ENCODE results near the gene ADAMTSL2.

The ADAMTSL2 gene

DNA sequence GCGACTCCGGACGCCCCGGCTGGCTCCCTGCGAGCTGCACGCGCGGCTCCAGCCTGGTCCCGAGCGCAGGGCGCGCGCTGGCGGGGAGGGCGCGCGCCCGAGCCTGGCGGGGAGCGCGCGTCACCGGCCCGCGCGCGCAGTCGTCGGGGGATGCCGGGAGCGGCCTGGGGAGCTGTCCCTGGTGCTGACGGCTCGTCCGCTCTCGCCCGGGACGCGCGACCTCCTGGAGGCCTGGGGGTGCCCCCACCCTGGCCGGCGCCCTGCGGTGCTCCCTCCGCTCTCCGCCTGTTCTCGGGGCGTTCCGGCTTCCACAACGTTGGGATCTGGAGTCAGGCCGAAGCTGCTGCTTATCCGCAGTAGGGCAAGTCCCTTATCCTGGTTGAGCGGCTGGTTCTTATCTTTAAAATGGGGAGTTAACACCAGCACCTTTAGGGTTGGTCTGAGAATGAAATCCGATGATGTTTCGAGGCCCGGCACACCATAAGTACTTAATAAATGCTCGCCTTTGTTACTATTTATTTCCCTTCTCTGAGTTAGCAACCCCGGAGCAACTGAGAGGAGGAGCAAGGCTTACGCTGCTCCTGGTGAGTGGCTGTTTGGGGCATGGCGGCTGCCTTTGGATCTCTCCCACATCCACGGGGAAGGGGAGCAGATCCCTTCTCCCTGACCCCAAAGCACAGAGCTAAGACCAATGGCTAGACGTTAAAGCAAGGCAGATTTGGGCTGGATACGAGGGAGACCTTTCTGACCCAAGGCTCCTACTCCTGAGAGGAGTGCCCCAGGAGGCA, 75.0 kb downstream of the ADAMTSL2 start, which contains the start of gene FAM163B:
TSS of gene FAM163B (minus strand) at position 79 of the 788 bp plus-strand sequence. CDS start 29,166 bp downstream, outside the sequence.
- peak in 2 of 5 donors; percentile 11 to 29 for DNase-seq

DNA sequence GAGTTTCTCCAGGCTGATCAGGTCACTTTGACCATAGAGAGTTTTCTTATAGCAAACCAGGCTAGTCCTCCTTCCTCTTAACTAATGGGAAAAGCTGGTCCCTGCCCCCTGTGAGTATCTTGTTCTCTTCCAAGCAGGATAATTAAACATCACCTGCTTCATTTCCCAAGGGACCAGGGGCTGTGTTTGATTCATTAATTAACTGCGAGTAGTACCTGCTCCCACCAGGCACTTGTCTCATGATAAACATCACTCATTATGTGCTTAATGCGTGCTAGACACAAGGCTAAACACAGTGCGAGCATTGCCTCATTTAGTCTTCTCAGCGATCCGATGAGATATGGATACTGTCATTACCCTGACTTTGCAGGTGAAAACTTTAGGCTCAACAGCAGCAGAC, 76.3 kb downstream of the ADAMTSL2 start:
- no peak for DNase-seq

DNA sequence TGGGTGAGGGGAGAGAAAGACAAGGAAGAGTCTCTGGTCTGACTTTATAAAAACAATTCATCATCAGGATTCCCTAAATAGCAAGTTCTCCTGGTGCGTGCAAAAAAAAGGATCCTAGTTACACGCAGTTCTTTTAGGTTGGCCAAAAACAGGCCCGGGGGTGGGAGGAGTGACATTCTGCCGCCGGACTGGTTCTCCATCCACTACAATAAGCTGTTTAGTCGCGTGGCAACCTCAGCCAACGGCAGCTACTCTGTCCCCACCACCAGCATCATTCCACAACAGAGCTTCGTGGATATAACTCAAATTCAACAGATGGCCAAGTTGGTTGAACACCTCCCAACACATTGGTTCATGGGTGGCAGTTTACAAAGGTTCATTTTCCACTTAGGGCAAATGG, 77.5 kb downstream of the ADAMTSL2 start:
- DNase-seq = no peak

DNA sequence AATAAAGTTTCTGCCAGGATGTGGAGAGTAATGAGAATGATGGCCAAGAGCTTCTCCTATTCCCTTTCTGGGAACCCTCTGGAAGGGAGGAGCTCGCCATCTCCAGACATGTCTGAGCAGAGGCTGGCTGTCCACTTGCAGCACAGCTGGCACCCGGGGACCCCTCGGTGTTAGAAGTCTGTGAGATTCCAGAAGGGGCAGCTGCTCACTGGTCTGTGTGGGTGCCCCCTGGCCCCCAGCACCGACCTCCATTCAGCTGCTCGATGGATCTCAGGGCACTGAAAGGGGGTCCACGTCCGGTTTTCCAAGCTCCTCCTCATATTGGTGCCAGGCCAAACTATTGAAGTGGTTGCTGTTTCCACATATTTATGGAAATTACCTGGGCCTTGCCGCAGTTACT, 78.3 kb downstream of the ADAMTSL2 start:
- no peak for DNase-seq

DNA sequence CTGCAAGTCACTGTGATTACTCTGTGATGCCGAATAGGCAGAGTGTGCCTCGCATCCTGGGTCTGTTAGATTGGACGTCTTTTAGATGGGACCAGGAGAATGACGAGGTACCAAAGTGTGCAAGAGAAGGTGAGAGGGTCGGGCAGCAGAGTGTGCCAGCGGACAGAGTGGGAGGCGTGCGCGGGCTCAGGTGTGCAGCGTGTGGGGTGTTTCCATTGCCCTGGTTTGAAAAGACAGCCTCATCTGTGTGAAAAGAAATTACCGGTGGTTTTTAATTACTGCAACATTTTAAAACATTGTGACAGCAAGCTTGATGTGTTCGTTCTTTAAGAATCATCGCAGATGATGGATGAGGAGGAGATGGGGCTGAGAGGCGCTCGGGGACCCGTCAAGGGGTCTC, 78.9 kb downstream of the ADAMTSL2 start:
- no peak for DNase-seq

DNA sequence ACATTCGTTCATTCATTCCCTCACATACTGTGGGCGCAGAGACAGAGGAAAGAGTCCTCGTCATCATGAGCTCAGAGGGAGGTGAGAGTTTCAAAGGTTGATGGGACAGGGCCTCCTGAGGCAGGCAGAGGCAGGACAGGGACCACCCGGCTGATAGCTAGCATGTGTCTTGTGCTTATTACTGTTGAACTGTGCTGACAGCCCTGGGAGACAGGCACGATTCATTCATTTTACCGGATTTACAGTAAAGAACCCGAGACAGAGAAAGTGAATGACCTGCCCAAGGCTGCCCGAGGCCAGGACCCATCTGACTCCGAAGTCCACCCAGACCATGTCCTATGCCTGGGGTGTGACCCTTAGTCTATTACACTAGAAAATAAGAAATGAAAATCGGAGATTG, 79.6 kb downstream of the ADAMTSL2 start:
- no peak for DNase-seq

DNA sequence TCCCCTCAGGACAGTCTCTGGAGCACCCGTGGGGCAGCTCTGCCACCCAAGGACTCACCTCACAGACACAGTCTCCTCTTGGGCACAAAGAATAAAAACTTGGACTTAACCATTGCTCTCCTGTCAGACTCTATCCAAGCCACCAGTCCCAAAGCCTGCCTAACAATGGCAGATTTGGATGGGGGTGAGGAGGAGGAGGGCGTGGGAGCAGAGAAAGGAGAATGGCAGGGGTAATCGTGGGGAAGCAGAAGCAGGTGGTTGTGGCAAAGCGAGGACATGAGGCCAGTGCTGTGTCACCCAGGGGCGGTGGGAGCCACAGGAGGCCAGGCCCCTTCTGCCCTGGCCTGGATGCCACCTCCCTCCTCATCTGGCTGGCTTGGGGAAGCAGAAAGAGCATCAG, 80.2 kb downstream of the ADAMTSL2 start:
- DNase-seq = no peak

DNA sequence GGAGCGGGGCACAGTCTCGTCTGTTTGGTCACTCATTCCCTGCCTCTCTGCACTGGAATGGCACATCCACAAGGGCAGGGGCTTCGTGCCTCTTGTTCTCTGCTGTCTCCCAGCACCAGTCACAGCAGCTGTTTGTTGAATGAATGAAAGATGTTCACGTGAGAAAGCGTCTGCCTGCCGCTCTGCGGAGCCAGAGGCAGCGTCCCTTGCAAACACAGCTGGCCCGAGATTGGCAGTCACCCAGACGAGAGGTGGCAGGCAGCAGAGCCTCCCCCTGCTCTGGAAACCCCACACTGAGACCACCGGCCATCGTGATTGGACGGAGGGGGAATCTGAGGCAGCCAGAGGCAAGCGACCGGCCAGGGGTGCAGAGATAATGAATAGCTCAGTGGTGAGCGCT, 80.7 kb downstream of the ADAMTSL2 start:
- no peak for DNase-seq

DNA sequence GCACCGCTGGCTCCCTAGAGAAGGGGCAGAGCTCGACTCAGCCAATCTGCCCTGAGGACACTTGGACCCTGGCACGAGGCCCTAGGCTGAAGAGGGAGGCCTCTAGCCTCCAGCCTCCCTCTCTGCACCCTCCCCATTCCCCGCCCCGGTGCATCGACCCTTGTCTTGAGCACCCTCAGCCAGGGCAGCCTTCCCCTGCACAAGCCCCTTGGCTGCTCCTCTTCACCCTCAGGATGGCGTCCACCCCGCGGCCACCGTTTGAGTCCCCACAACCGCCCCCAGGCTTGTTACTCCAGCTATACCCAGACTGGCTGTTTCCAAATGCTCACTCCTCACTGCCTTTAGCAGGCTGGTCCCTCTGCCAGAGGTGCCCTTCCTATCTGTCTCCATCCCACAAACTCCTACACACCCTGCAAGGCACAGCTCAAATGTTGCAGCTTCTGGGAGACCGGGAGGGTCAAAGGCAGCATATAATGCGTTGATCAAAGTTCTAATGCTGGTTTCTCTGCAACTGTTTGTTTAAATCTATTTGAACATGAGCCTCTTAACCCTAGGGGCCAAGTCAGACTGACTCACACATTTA, 81.2 kb downstream of the ADAMTSL2 start:
- no peak for DNase-seq

DNA sequence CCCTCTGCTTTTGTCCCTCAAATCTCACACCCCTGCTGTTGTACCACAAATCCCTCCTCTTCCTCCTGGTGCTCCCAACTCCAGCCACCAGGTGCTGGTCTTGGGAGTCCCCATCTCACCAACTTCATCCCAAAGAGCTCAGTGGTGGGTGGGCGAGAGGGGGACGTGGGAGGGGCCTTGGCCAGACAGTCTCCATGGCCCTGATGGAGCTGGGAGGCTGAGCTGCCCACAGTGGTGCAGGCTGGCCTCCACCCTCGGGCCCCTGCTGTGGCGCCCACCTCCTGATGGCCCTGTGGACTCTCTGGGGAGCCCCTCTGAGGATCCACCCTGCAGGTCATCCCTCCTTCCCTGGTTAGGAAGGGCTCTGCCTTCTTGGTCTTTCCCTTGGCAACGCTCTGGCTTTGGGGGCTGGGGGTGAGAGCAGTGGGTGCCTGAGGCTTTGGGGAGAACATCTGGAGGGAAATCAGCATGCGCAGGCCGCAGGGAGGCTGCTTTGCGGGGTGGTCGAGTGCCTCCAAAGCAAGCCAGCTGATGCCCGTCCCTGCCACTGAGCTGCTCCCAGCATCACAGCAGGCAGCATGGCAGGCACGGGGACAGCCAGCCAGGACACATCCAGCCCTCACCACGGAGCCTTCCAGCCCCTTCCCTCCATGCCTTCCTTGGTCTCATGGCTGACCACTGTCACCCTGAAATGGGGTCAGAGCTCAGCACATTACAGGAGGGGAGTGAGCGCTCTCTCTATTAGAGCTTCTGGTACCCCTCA, 82.3 kb downstream of the ADAMTSL2 start:
- DNase-seq = no peak

DNA sequence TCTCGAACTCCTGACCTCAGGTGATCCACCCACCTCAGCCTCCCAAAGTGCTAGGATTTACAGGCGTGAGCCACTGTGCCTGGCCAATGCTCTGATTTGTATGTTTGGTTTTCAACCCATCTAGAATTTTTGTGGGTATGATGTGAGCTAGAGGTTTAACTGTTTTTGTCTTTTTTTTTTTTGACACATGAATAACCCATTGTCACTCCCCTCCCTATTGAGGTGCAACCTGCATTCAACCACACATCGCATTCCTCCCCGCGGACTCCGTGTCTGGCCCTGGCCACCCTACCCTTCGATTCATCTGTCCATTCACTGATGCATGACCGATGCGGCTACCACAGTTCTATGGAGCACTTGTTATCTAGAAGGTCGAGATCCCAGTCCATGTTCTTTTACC, 84.2 kb downstream of the ADAMTSL2 start:
- DNase-seq = no peak

DNA sequence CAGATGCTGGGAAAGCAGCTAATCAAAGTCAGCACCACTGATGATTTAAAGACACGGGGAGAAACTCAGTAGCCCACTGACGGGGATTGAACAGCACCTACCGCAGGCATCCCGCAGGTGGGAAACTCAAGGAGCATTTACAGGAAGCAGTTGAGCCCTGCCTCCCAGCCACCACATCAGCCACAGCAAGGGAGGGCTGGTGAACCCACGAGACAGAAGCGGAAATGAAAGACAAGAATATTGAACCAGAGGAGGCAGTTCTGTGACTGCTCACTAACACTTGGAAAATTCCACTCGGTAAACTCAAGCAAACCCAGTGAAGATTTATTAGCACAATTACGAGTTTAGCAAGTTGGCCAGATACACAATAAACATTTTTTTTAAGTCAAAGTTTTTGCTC, 85.3 kb downstream of the ADAMTSL2 start:
- DNase-seq = peak in 4 of 5 donors; percentile 39 to 61 (median 46)

DNA sequence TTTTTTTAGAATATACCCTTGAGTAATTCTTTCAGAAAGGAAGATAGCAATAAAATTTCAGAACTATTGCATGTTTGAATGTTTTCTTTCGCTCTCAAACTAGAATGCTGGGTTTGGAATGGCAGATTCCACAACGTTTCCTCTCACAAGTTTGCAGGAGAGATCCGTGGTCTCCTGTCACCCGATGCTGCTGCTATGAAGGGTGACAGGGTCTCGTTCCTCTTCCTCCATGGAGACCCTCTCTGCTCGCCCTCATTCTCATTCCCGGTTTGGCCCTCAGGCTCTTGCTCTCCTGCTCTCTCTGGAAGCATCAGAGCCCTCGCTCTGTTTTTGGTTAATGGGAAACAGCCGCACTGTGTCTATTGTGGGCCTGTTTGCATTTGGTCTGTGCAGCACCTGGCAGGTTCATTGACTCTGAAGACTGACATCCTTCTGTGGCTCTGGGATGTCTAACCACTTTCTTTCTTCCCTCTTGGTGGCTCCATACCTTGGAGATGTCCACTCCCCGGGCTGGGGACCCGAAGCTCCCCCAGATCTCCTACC, 87.3 kb downstream of the ADAMTSL2 start:
- no peak for DNase-seq

DNA sequence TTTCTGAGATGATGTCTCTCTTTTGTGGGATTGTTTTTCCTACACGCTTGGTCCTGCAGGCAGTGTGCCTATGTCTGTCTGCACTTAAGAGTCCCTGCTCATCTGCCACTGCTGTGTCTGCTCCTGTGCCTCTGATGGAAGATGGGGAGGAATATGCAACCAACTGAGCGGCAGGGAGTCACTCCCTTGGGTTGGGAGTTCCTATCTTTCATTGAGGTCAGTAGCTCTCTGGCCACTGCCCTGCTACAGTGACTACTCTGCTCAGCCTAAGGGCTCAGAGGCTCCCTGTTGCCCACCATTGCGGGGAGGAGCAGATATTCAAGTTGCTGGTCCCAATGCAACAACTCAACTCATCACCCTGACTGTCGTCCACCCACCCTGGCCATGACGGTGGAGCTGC, 88.1 kb downstream of the ADAMTSL2 start:
- DNase-seq = no peak
